WTC11 (cell line): ENCODE results near the gene GAK.

ENCODE experiments used
- NFYB ChIP-seq: sonication (generic); formaldehyde crosslinking; conservative IDR thresholded peaks from 2 replicates; pipeline ENCODE4 v1.8.0; 2022; ENCODE audit warnings: low read depth, missing genetic modification reagents
- SMAD3 ChIP-seq: sonication (generic); formaldehyde crosslinking; IDR thresholded peaks from 2 replicates; pipeline ENCODE4 v1.8.0; 2022; ENCODE audit warnings: missing genetic modification reagents, mild to moderate bottlenecking, borderline replicate concordance
- USF2 ChIP-seq: sonication (generic); formaldehyde crosslinking; IDR thresholded peaks from 2 replicates; pipeline ENCODE4 v1.8.1; 2023; ENCODE audit warnings: mild to moderate bottlenecking, missing genetic modification reagents, moderate library complexity
- ZBTB21 ChIP-seq: sonication (generic); formaldehyde crosslinking; IDR thresholded peaks from 2 replicates; pipeline ENCODE4 v1.8.1; 2023; ENCODE audit warnings: mild to moderate bottlenecking, missing genetic modification reagents, borderline replicate concordance
- ZNF232 ChIP-seq: sonication (generic); formaldehyde crosslinking; IDR thresholded peaks from 2 replicates; pipeline ENCODE4 v1.8.0; 2022; ENCODE audit warnings: mild to moderate bottlenecking, missing genetic modification reagents
- TF ChIP-seq, protein P1 (sequence below): fragments of 200-600 bp; IDR thresholded peaks from 2 replicates; pipeline ENCODE4 v1.8.0; 2022; ENCODE audit warnings: antibody characterized with exemption
- TF ChIP-seq, protein P2 (sequence below): sonication (generic); formaldehyde crosslinking; IDR thresholded peaks from 2 replicates; pipeline ENCODE4 v1.8.1; 2023; ENCODE audit warnings: mild to moderate bottlenecking, missing genetic modification reagents

GRCh38 chr4:913280-913618 lies 18.9 kb downstream of the GAK start:
- no peak for TF ChIP-seq SMAD3 (CRISPR knock-in tag)
- TF ChIP-seq NFYB (CRISPR knock-in tag) = no peak
- TF ChIP-seq, protein P1, sequence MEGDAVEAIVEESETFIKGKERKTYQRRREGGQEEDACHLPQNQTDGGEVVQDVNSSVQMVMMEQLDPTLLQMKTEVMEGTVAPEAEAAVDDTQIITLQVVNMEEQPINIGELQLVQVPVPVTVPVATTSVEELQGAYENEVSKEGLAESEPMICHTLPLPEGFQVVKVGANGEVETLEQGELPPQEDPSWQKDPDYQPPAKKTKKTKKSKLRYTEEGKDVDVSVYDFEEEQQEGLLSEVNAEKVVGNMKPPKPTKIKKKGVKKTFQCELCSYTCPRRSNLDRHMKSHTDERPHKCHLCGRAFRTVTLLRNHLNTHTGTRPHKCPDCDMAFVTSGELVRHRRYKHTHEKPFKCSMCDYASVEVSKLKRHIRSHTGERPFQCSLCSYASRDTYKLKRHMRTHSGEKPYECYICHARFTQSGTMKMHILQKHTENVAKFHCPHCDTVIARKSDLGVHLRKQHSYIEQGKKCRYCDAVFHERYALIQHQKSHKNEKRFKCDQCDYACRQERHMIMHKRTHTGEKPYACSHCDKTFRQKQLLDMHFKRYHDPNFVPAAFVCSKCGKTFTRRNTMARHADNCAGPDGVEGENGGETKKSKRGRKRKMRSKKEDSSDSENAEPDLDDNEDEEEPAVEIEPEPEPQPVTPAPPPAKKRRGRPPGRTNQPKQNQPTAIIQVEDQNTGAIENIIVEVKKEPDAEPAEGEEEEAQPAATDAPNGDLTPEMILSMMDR = no peak
- TF ChIP-seq, protein P2, sequence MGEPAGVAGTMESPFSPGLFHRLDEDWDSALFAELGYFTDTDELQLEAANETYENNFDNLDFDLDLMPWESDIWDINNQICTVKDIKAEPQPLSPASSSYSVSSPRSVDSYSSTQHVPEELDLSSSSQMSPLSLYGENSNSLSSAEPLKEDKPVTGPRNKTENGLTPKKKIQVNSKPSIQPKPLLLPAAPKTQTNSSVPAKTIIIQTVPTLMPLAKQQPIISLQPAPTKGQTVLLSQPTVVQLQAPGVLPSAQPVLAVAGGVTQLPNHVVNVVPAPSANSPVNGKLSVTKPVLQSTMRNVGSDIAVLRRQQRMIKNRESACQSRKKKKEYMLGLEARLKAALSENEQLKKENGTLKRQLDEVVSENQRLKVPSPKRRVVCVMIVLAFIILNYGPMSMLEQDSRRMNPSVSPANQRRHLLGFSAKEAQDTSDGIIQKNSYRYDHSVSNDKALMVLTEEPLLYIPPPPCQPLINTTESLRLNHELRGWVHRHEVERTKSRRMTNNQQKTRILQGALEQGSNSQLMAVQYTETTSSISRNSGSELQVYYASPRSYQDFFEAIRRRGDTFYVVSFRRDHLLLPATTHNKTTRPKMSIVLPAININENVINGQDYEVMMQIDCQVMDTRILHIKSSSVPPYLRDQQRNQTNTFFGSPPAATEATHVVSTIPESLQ (CRISPR knock-in tag) = no peak
- no peak for TF ChIP-seq ZNF232 (CRISPR knock-in tag)
- no peak for TF ChIP-seq USF2
- TF ChIP-seq ZBTB21 (CRISPR knock-in tag) = no peak
